Erythroblast (primary cell): ENCODE results near the gene LRBA.

ENCODE experiments used
- DNase-seq, 2 experiments: peaks; one replicate each; lab custom pipeline; 2025; lab: John Stamatoyannopoulos, UW
- GATA1 ChIP-seq: IDR thresholded peaks from 2 replicates; pipeline ENCODE4 v1.6.1; 2011; ENCODE audit warnings: low read depth, mild to moderate bottlenecking, control low read depth, low read length, moderate library complexity
- POLR2A ChIP-seq: IDR thresholded peaks from 2 replicates; pipeline ENCODE4 v1.6.1; 2011; ENCODE audit warnings: mild to moderate bottlenecking, low read length

The LRBA gene

GRCh38 chr4:150586162-150586810 is 428.8 kb downstream of the LRBA start:
- DNase-seq: no peak
- TF ChIP-seq POLR2A (no peak), GATA1 (no peak)

- no peak for DNase-seq
- TF ChIP-seq POLR2A (no peak), GATA1 (no peak)
Observed at GRCh38 chr4:150585611-150586010, 429.5 kb downstream of the LRBA start.

- no peak for DNase-seq
Observed at GRCh38 chr4:150584111-150584915, 430.8 kb downstream of the LRBA start.

DNA sequence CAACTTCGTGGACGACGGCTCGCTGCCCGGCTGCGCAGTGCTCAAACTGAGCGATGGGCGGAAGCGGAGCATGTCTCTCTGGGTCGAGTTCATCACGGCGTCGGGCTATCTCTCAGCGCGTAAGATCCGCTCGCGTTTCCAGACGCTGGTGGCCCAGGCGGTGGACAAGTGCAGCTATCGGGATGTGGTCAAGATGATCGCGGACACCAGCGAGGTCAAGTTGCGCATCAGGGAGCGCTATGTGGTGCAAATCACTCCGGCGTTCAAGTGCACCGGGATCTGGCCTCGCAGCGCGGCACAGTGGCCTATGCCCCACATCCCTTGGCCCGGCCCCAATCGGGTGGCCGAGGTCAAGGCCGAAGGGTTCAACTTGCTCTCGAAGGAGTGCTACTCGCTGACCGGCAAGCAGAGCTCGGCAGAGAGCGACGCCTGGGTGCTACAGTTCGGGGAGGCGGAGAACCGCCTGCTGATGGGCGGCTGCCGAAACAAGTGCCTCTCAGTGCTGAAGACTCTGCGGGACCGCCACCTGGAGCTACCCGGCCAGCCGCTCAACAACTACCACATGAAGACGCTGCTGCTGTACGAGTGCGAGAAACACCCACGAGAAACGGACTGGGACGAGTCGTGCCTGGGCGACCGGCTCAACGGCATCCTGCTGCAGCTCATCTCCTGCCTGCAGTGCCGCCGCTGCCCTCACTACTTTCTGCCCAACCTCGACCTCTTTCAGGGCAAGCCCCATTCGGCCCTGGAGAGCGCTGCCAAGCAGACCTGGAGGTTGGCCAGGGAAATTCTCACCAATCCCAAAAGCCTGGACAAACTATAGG is 431.6 kb downstream of the LRBA start:
- no peak for TF ChIP-seq GATA1
- no peak for TF ChIP-seq POLR2A
- DNase-seq: no peak

More at GRCh38 chr4:150584111-150584915, 430.8 kb downstream of the LRBA start:
- TF ChIP-seq GATA1: no peak
- no peak for TF ChIP-seq POLR2A

DNA sequence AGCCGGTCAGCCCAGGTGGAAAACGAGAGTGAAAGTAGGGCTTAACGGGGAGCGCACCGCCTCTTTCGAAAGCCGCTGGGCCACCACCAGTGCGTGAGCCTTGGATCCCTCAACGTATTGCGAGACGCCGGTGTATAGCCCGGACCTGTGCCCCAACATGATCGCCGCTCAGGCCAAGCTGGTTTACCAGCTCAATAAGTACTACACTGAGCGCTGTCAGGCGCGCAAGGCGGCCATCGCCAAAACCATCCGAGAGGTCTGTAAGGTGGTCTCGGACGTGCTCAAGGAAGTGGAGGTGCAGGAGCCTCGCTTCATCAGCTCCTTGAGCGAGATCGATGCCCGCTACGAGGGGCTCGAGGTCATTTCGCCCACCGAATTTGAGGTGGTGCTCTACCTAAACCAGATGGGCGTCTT is 432.2 kb downstream of the LRBA start:
- TF ChIP-seq POLR2A (no peak), GATA1 (no peak)
- no peak for DNase-seq

DNA sequence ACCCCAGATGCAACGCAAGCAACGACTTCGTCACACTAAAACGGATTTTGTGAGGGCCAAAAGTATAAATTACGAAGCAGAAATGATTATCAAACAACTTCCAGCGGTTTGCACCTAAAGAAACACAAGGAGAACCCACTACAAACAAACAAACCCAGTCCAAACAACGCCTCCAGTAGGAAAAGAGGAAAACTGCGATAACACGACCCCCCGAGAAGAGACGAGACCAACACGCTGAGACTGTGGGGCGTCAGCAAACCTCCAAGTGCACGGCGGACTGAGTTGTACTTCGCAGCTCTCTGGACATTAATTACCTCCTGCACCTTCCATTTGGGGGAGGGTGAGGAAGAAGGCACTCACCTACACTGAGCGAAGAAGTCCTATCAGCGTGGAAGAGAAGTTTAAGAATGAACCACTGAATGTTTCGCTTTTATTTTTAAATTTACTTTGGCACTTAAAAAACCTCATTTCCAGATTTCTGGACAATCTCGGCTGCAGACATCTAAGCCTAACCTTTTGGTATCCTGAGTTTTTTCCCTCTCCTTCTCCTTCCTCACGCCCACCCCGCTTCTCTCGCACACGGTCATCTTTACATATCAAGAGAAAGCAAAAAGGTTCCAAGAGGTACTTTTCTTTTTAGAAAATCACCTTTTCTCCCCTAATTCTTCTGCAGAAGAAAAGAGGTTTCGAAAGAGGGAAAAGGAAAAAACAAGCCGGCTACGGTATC is 432.8 kb downstream of the LRBA start, which contains the start of gene MAB21L2:
Gene MAB21L2 (plus strand): TSS at position 6 of the 727 bp plus-strand sequence. CDS start 879 bp downstream, outside the sequence.
- no peak for TF ChIP-seq GATA1
- TF ChIP-seq POLR2A: no peak
- DNase-seq: no peak

- DNase-seq: no peak
- TF ChIP-seq POLR2A: no peak
- TF ChIP-seq GATA1: no peak
Observed at GRCh38 chr4:150581641-150582051, 433.4 kb downstream of the LRBA start.

DNA sequence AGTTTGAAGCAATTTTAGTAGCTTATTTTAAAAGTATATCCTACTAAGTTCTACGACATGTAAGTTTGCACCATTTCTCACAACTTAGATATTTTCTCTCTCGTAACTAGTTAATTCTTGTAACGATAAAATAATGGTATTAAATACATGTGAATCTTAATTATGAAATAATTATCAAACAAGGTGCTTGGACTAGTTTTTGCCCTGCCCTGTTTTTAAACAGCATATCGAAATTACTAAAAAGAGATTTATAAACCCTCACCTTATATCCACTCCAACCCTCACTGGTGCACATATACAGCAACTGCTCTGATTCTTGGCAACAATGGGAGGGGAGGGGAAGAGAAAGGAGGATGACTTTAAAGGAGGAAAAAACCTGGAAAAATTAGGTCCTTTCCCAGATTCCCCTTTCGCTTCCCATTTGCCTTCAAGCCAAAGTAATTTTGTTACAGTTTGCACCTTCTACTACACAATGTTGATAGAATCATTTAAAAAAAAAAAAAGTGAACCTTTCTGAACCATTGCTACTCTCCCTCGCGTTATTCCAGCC is 434.0 kb downstream of the LRBA start:
- no peak for TF ChIP-seq GATA1
- DNase-seq: no peak

- TF ChIP-seq POLR2A (no peak), GATA1 (no peak)
Observed at GRCh38 chr4:150580306-150580705, 434.8 kb downstream of the LRBA start.

DNA sequence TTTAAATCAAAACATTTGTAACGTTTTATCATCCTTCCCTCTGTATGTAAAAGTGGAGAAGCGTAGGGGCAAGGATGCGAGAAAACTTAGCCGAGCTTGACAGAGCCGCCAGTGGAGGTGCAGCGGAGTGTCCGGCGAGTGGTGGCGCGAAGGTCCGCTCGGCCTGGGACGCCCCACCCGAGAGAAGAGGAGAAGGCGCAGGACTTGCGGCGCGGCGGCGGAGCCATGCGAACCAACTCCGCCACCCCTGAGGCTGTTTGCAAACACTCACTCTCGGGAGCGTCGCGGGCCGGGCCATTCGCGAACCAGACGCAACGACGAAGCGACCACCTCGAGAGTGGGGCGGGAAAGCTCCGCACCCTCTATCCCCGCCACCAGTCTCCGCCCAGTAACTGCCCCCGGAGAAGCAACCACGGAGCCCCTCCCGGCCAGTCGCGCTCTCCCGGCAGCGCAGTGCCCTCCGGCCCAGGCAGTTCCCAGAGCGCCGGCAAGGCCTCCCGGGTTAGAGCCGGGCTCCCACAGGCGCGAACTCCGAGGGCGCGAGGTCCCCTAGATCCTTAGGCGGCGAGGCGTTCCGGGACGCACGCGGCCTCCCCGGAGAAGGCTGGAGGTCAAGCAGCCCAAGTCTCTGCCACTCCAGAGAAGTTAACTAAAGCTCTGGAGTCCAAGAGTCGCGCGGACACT is 435.4 kb downstream of the LRBA start:
- no peak for DNase-seq
- TF ChIP-seq POLR2A: no peak
- TF ChIP-seq GATA1: no peak

More at GRCh38 chr4:150580306-150580705, 434.8 kb downstream of the LRBA start:
- no peak for DNase-seq

DNA sequence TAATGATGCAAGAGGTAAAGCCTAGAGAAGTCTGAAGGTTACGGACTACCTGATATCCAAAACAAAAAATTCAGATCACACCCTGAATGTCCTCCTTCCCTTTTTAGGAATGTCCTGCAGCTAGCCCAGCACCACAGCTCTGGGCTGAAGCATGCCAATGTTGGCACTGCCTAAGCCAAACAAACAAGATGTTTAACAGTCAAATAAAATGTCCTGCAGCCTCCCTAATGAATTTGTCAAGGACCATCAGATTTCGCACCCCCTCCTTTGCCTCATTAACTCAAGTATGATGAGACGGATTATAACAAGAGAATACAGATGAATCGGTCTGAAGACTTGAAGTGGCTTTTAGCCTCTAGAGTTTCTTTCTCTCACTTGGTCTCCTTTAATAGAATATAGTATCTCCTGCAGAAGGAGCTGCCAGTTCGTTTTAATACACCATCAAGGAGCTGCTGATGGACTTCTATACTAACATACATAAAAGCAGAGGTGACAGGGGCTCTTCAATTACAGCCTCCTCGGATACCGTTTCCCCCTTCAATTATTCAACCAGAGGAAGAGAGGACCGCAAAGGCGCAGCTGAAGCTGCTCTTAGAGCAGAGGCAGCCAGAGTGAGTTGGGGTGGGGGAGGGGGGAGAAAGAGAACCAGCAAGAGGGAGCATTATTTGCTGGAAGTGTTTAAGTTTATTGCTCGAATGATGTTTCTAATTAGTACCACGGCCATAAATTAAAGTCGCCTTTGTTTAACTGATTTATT is 436.2 kb downstream of the LRBA start:
- TF ChIP-seq POLR2A (no peak), GATA1 (no peak)
- DNase-seq: no peak

GRCh38 chr4:150577796-150578195 is 437.3 kb downstream of the LRBA start:
- no peak for TF ChIP-seq GATA1
- no peak for TF ChIP-seq POLR2A
- no peak for DNase-seq
